ENCODE data around the gene SEZ6L2.
A peak's percentile ranks its signal among the peaks of the same experiment; 100 is the strongest.
"Not testable (repeated sequence)": the region's sequence is repeated elsewhere in the genome, so short reads cannot be mapped to it uniquely, and the experiment has no call there.

SEZ6L2 gene

GRCh38 chr16:29876594-29877249 is 22.6 kb downstream of the SEZ6L2 start:
- Histone ChIP-seq H3K36me3 (ENCODE audit: control insufficient read depth, insufficient read depth, low read length) (peaks cover 15% of the 10 kb centered on the region), H3K9me3 (ENCODE audit: control insufficient read depth, insufficient read depth, low read length) (no peaks in the 10 kb centered on the region), H3K27me3 (ENCODE audit: control insufficient read depth, insufficient read depth, low read length) (no peaks in the 10 kb centered on the region), H3K4me3 (ENCODE audit: low read depth, low read length) (peak overlapping the region; percentile 73), H3K9ac (ENCODE audit: low read depth, low read length) (no peak overlapping the region), H3K4me1 (ENCODE audit: control insufficient read depth, insufficient read depth, low read length) (peaks cover 5% of the 10 kb centered on the region)

GRCh38 chr16:29876217-29876593 is 23.1 kb downstream of the SEZ6L2 start:
- Histone ChIP-seq H3K9ac (ENCODE audit: low read depth, low read length) (no peak overlapping the region), H3K9me3 (ENCODE audit: control insufficient read depth, insufficient read depth, low read length) (no peaks in the 10 kb centered on the region)

GRCh38 chr16:29875206-29875605 is 24.1 kb downstream of the SEZ6L2 start:
- no peaks in the 10 kb centered on the region for H3K9me3 ChIP-seq (ENCODE audit: control insufficient read depth, insufficient read depth, low read length)
- H3K36me3 ChIP-seq (ENCODE audit: control insufficient read depth, insufficient read depth, low read length) = peaks cover 16% of the 10 kb centered on the region
- no peaks in the 10 kb centered on the region for H3K27me3 ChIP-seq (ENCODE audit: control insufficient read depth, insufficient read depth, low read length)
- peaks cover 5% of the 10 kb centered on the region for H3K4me1 ChIP-seq (ENCODE audit: control insufficient read depth, insufficient read depth, low read length)
- no peak overlapping the region for H3K4me3 ChIP-seq (ENCODE audit: low read depth, low read length)
- no peak overlapping the region for H3K9ac ChIP-seq (ENCODE audit: low read depth, low read length)

More at GRCh38 chr16:29876217-29876593, 23.1 kb downstream of the SEZ6L2 start:
- Histone ChIP-seq H3K4me1 (ENCODE audit: control insufficient read depth, insufficient read depth, low read length) (peaks cover 5% of the 10 kb centered on the region), H3K27me3 (ENCODE audit: control insufficient read depth, insufficient read depth, low read length) (no peaks in the 10 kb centered on the region), H3K4me3 (ENCODE audit: low read depth, low read length) (peak overlapping the region; percentile 73), H3K36me3 (ENCODE audit: control insufficient read depth, insufficient read depth, low read length) (peaks cover 16% of the 10 kb centered on the region)

GRCh38 chr16:29873319-29873718 is 26.0 kb downstream of the SEZ6L2 start:
- H3K36me3 ChIP-seq (ENCODE audit: control insufficient read depth, insufficient read depth, low read length) = peaks cover 12% of the 10 kb centered on the region
- no peaks in the 10 kb centered on the region for H3K27me3 ChIP-seq (ENCODE audit: control insufficient read depth, insufficient read depth, low read length)
- H3K4me1 ChIP-seq (ENCODE audit: control insufficient read depth, insufficient read depth, low read length) = peaks cover 5% of the 10 kb centered on the region
- no peak overlapping the region for H3K9ac ChIP-seq (ENCODE audit: low read depth, low read length)
- H3K4me3 ChIP-seq (ENCODE audit: low read depth, low read length) = no peak overlapping the region
- H3K9me3 ChIP-seq (ENCODE audit: control insufficient read depth, insufficient read depth, low read length) = no peaks in the 10 kb centered on the region

GRCh38 chr16:29871822-29872546 is 27.4 kb downstream of the SEZ6L2 start:
- no peaks in the 10 kb centered on the region for H3K9me3 ChIP-seq (ENCODE audit: control insufficient read depth, insufficient read depth, low read length)
- no peaks in the 10 kb centered on the region for H3K4me1 ChIP-seq (ENCODE audit: control insufficient read depth, insufficient read depth, low read length)
- H3K27me3 ChIP-seq (ENCODE audit: control insufficient read depth, insufficient read depth, low read length) = no peaks in the 10 kb centered on the region
- no peak overlapping the region for H3K4me3 ChIP-seq (ENCODE audit: low read depth, low read length)
- peaks cover 12% of the 10 kb centered on the region for H3K36me3 ChIP-seq (ENCODE audit: control insufficient read depth, insufficient read depth, low read length)
- H3K9ac ChIP-seq (ENCODE audit: low read depth, low read length) = no peak overlapping the region

GRCh38 chr16:29869067-29869466 is 30.3 kb downstream of the SEZ6L2 start:
- not testable (repeated sequence) for H3K9ac ChIP-seq (ENCODE audit: low read depth, low read length)

GRCh38 chr16:29868396-29869009 is 30.8 kb downstream of the SEZ6L2 start:
- H3K9me3 ChIP-seq (ENCODE audit: control insufficient read depth, insufficient read depth, low read length) = no peaks in the 10 kb centered on the region
- H3K9ac ChIP-seq (ENCODE audit: low read depth, low read length) = no peak overlapping the region
- peaks cover 12% of the 10 kb centered on the region for H3K36me3 ChIP-seq (ENCODE audit: control insufficient read depth, insufficient read depth, low read length)
- H3K4me3 ChIP-seq (ENCODE audit: low read depth, low read length) = no peak overlapping the region
- H3K4me1 ChIP-seq (ENCODE audit: control insufficient read depth, insufficient read depth, low read length) = peaks cover 3% of the 10 kb centered on the region
- no peaks in the 10 kb centered on the region for H3K27me3 ChIP-seq (ENCODE audit: control insufficient read depth, insufficient read depth, low read length)

More at GRCh38 chr16:29869067-29869466, 30.3 kb downstream of the SEZ6L2 start:
- not testable (repeated sequence) for H3K4me1 ChIP-seq (ENCODE audit: control insufficient read depth, insufficient read depth, low read length); H3K9me3 ChIP-seq (ENCODE audit: control insufficient read depth, insufficient read depth, low read length); H3K27me3 ChIP-seq (ENCODE audit: control insufficient read depth, insufficient read depth, low read length); H3K4me3 ChIP-seq (ENCODE audit: low read depth, low read length)
- peaks cover 12% of the 10 kb centered on the region for H3K36me3 ChIP-seq (ENCODE audit: control insufficient read depth, insufficient read depth, low read length)

GRCh38 chr16:29864205-29864604 is 35.1 kb downstream of the SEZ6L2 start:
- Histone ChIP-seq H3K4me3 (ENCODE audit: low read depth, low read length) (no peak overlapping the region), H3K9ac (ENCODE audit: low read depth, low read length) (no peak overlapping the region), H3K9me3 (ENCODE audit: control insufficient read depth, insufficient read depth, low read length) (no peaks in the 10 kb centered on the region), H3K27me3 (ENCODE audit: control insufficient read depth, insufficient read depth, low read length) (no peaks in the 10 kb centered on the region), H3K36me3 (ENCODE audit: control insufficient read depth, insufficient read depth, low read length) (peaks cover 13% of the 10 kb centered on the region), H3K4me1 (ENCODE audit: control insufficient read depth, insufficient read depth, low read length) (peaks cover 3% of the 10 kb centered on the region)

- H3K27me3 ChIP-seq (ENCODE audit: control insufficient read depth, insufficient read depth, low read length) = no peaks in the 10 kb centered on the region
- H3K4me3 ChIP-seq (ENCODE audit: low read depth, low read length) = peak overlapping the region; percentile 89
- peaks cover 3% of the 10 kb centered on the region for H3K4me1 ChIP-seq (ENCODE audit: control insufficient read depth, insufficient read depth, low read length)
- H3K9ac ChIP-seq (ENCODE audit: low read depth, low read length) = peak overlapping the region; percentile 65
- H3K9me3 ChIP-seq (ENCODE audit: control insufficient read depth, insufficient read depth, low read length) = no peaks in the 10 kb centered on the region
- peaks cover 13% of the 10 kb centered on the region for H3K36me3 ChIP-seq (ENCODE audit: control insufficient read depth, insufficient read depth, low read length)
Observed at GRCh38 chr16:29863669-29863984, 35.7 kb downstream of the SEZ6L2 start.

GRCh38 chr16:29862884-29863668 is 36.3 kb downstream of the SEZ6L2 start, which contains the start of gene CDIPT:
TSS of gene CDIPT (minus strand) at chr16:29863226. CDS start at chr16:29862857, 369 bp downstream.
- Histone ChIP-seq H3K27me3 (ENCODE audit: control insufficient read depth, insufficient read depth, low read length) (no peaks in the 10 kb centered on the region), H3K4me3 (ENCODE audit: low read depth, low read length) (peak within 1 kb of the TSS; percentile 89), H3K4me1 (ENCODE audit: control insufficient read depth, insufficient read depth, low read length) (peaks cover 3% of the 10 kb centered on the region), H3K9me3 (ENCODE audit: control insufficient read depth, insufficient read depth, low read length) (no peaks in the 10 kb centered on the region), H3K36me3 (ENCODE audit: control insufficient read depth, insufficient read depth, low read length) (peaks cover 13% of the 10 kb centered on the region), H3K9ac (ENCODE audit: low read depth, low read length) (peak within 1 kb of the TSS; percentile 98)

- Histone ChIP-seq H3K9ac (ENCODE audit: low read depth, low read length) (peak overlapping the region; percentile 98), H3K9me3 (ENCODE audit: control insufficient read depth, insufficient read depth, low read length) (no peaks in the 10 kb centered on the region), H3K27me3 (ENCODE audit: control insufficient read depth, insufficient read depth, low read length) (no peaks in the 10 kb centered on the region), H3K4me3 (ENCODE audit: low read depth, low read length) (peak overlapping the region; percentile 89), H3K4me1 (ENCODE audit: control insufficient read depth, insufficient read depth, low read length) (peaks cover 3% of the 10 kb centered on the region), H3K36me3 (ENCODE audit: control insufficient read depth, insufficient read depth, low read length) (peaks cover 13% of the 10 kb centered on the region)
Observed at GRCh38 chr16:29862383-29862883, 36.9 kb downstream of the SEZ6L2 start.
